Liver (tissue), 9 donors: ENCODE data around the gene NFKBIB. TPM values are rescaled to one million over a fixed set of nuclear protein-coding genes. Genes with fewer than 3 reads are reported as not detected.

Experiments used
- DNase-seq: peaks from one replicate; pipeline ENCODE4 v3.0.0-alpha.2; 2017; ENCODE audit warnings: low spot score
- H3K27ac ChIP-seq, 2 donors: one replicate each; pipeline ENCODE4 v1.7.0; 2013; ENCODE audit warnings: inconsistent platforms in 2 of 2, low read length in 2 of 2, control low read depth in 1 of 2, low read depth in 1 of 2, mild to moderate bottlenecking in 1 of 2
- H3K27me3 ChIP-seq, 4 donors: one replicate each; pipeline versions ENCODE4 v1.6.1 to v1.7.0; 2013; ENCODE audit warnings: low read length in 3 of 4, inconsistent platforms in 1 of 4, mild to moderate bottlenecking in 1 of 4, moderate library complexity in 1 of 4; ENCODE audit not compliant: control insufficient read depth in 4 of 4, insufficient read depth in 4 of 4
- H3K36me3 ChIP-seq, 4 donors: one replicate each; pipeline versions ENCODE4 v1.6.1 to v1.7.0; 2013; ENCODE audit warnings: low read length in 3 of 4, mild to moderate bottlenecking in 3 of 4, low read depth in 1 of 4, moderate library complexity in 1 of 4; ENCODE audit not compliant: control insufficient read depth in 4 of 4, insufficient read depth in 3 of 4
- H3K4me1 ChIP-seq, 4 donors: one replicate each; pipeline versions ENCODE4 v1.6.1 to v1.7.0; 2013; ENCODE audit warnings: low read length in 3 of 4, mild to moderate bottlenecking in 3 of 4, moderate library complexity in 1 of 4; ENCODE audit not compliant: control insufficient read depth in 4 of 4, insufficient read depth in 4 of 4
- H3K4me3 ChIP-seq, 3 donors: one replicate each; pipeline versions ENCODE4 v1.6.1 to v1.7.0; 2013; ENCODE audit warnings: low read length in 3 of 3, control low read depth in 1 of 3, low read depth in 1 of 3, mild to moderate bottlenecking in 1 of 3
- H3K9ac ChIP-seq, 2 donors: one replicate each; pipeline ENCODE4 v1.7.0; 2013; ENCODE audit warnings: low read length in 2 of 2, mild to moderate bottlenecking in 2 of 2, moderate library complexity in 2 of 2, control low read depth in 1 of 2, low read depth in 1 of 2
- H3K9me3 ChIP-seq, 4 donors: one replicate each; pipeline versions ENCODE4 v1.6.1 to v1.7.0; 2013; ENCODE audit warnings: low read length in 3 of 4; ENCODE audit not compliant: control insufficient read depth in 4 of 4
- EGR1 ChIP-seq, 2 donors: IDR thresholded peaks; 2 replicates each; pipeline ENCODE4 v1.6.1; 2016 to 2018; ENCODE audit warnings: antibody characterized with exemption in 2 of 2, low read depth in 2 of 2
- HNF4A ChIP-seq, 2 donors: conservative IDR thresholded peaks; 2 replicates each; pipeline ENCODE4 v1.6.1; 2016; ENCODE audit warnings: antibody characterized with exemption in 2 of 2, mild to moderate bottlenecking in 2 of 2
- JUND ChIP-seq, 2 donors: IDR thresholded peaks; 2 replicates each; pipeline ENCODE4 v1.6.1; 2016; ENCODE audit warnings: antibody characterized with exemption in 2 of 2
- NR2F2 ChIP-seq: IDR thresholded peaks from 2 replicates; pipeline ENCODE4 v1.6.1; 2016; ENCODE audit warnings: antibody characterized with exemption
- RAD21 ChIP-seq, 2 donors: IDR thresholded peaks; 2 replicates each; pipeline ENCODE4 v1.6.1; 2016; ENCODE audit warnings: antibody characterized with exemption in 2 of 2, mild to moderate bottlenecking in 2 of 2
- RXRA ChIP-seq, 2 donors: IDR thresholded peaks; 2 replicates each; pipeline ENCODE4 v1.6.1; 2017 to 2018; ENCODE audit warnings: antibody characterized with exemption in 2 of 2, mild to moderate bottlenecking in 1 of 2
- SP1 ChIP-seq: IDR thresholded peaks from 2 replicates; pipeline ENCODE4 v1.6.1; 2018; ENCODE audit warnings: antibody characterized with exemption, mild to moderate bottlenecking
- TAF1 ChIP-seq: conservative IDR thresholded peaks from 2 replicates; pipeline ENCODE4 v1.6.1; 2016; ENCODE audit warnings: antibody characterized with exemption, mild to moderate bottlenecking
- YY1 ChIP-seq: IDR thresholded peaks from 2 replicates; pipeline ENCODE4 v1.6.1; 2016; ENCODE audit warnings: antibody characterized with exemption, mild to moderate bottlenecking
- WGBS: extraction: QIAGEN DNeasy Blood & Tissue Kit; methylation state at CpG from one replicate; pipeline ENCODE4 v1.1.7; 2013; 5-methylcytosine and 5-hydroxymethylcytosine counted together
- polyA plus RNA-seq, 2 donors: library from polyadenylated mRNA; stranded (reverse) in 1 of 2; unstranded in 1 of 2; fragments of 200-250 nt in 1 of 2; fragments of >200 nt in 1 of 2; fragmentation: Nextera tagmentation in 1 of 2; extraction: Ambion mirVana in 1 of 2; gene quantifications; one replicate each; pipeline versions ENCODE4 v1.2.1 to v1.2.3, GENCODE V29; 2013 to 2015
- total RNA-seq, 2 donors: library from RNA; depleted of rRNA; stranded (reverse); fragments of >200 nt; gene quantifications; one replicate each; pipeline ENCODE4 v1.2.3, GENCODE V29; 2014
- TF ChIP-seq, protein P1 (sequence below): IDR thresholded peaks from 2 replicates; pipeline ENCODE4 v1.6.1; 2016; ENCODE audit warnings: antibody characterized with exemption, mild to moderate bottlenecking
- TF ChIP-seq, protein P2 (sequence below): IDR thresholded peaks from 2 replicates; pipeline ENCODE4 v1.6.1; 2016; ENCODE audit warnings: antibody characterized with exemption
- TF ChIP-seq, protein P3 (sequence below): fragments of 150-350 bp; IDR thresholded peaks from 2 replicates; pipeline ENCODE4 v1.5.1; 2017; ENCODE audit warnings: improper control_type of control experiment, low read depth, low read length; ENCODE audit not compliant: missing input control
- TF ChIP-seq, protein P4 (sequence below): IDR thresholded peaks from 2 replicates; pipeline ENCODE4 v1.6.1; 2016; ENCODE audit warnings: antibody characterized with exemption
- donor health status: healthy.
- donor health status: healthy.
- donor health status: healthy.
- donor health status: healthy.
- donor health status: healthy.

The NFKBIB gene
- total and polyA plus RNA-seq, 4 donors, result 8.0 to 25.4 (median 14.9) TPM

DNA sequence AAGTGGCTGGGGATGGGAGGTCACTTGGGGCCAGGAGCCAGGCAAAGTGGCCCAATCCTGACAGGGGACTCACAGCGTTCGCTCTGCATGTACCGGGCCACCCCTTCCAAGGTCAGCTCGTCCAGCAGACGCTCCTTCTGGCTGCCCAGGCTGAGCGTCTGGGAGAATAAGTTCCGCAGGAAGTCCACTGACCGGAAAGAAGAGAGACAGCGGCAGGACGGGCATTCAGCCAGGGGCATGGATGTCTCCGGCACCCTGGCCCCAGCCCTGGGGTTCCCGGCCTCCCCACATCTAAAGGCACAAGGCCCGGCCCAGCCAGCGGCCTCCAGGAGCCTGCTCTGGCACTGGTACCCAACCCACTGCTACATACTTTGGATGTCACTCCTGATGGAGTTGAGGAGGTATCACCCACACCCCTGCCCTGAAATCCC is 6.4 kb upstream of the NFKBIB start:
- Histone ChIP-seq H3K27ac (peak overlapping the region in 1 of 2 donors; percentile 18), H3K36me3 (peaks cover 2 to 22% (median 18%) of the 10 kb centered on the region in 4 donors), H3K27me3 (no peaks in the 10 kb centered on the region), H3K9ac (no peak overlapping the region), H3K9me3 (no peaks in the 10 kb centered on the region), H3K4me3 (no peak overlapping the region), H3K4me1 (peaks cover 0 to 7% (median 4%) of the 10 kb centered on the region in 4 donors)
- DNase-seq, result no peak
- TF ChIP-seq, protein P1, sequence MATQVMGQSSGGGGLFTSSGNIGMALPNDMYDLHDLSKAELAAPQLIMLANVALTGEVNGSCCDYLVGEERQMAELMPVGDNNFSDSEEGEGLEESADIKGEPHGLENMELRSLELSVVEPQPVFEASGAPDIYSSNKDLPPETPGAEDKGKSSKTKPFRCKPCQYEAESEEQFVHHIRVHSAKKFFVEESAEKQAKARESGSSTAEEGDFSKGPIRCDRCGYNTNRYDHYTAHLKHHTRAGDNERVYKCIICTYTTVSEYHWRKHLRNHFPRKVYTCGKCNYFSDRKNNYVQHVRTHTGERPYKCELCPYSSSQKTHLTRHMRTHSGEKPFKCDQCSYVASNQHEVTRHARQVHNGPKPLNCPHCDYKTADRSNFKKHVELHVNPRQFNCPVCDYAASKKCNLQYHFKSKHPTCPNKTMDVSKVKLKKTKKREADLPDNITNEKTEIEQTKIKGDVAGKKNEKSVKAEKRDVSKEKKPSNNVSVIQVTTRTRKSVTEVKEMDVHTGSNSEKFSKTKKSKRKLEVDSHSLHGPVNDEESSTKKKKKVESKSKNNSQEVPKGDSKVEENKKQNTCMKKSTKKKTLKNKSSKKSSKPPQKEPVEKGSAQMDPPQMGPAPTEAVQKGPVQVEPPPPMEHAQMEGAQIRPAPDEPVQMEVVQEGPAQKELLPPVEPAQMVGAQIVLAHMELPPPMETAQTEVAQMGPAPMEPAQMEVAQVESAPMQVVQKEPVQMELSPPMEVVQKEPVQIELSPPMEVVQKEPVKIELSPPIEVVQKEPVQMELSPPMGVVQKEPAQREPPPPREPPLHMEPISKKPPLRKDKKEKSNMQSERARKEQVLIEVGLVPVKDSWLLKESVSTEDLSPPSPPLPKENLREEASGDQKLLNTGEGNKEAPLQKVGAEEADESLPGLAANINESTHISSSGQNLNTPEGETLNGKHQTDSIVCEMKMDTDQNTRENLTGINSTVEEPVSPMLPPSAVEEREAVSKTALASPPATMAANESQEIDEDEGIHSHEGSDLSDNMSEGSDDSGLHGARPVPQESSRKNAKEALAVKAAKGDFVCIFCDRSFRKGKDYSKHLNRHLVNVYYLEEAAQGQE, result no peak
- TF ChIP-seq EGR1 (IDR thresholded peaks at IDR 0.05; ENCODE audit: low read depth in 2 of 2) (no peak), JUND (IDR thresholded peaks at IDR 0.05) (no peak)
- TF ChIP-seq, protein P2, sequence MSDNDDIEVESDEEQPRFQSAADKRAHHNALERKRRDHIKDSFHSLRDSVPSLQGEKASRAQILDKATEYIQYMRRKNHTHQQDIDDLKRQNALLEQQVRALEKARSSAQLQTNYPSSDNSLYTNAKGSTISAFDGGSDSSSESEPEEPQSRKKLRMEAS, result no peak
- 84% methylated on average over 14 of the region's 14 CpGs for WGBS

DNA sequence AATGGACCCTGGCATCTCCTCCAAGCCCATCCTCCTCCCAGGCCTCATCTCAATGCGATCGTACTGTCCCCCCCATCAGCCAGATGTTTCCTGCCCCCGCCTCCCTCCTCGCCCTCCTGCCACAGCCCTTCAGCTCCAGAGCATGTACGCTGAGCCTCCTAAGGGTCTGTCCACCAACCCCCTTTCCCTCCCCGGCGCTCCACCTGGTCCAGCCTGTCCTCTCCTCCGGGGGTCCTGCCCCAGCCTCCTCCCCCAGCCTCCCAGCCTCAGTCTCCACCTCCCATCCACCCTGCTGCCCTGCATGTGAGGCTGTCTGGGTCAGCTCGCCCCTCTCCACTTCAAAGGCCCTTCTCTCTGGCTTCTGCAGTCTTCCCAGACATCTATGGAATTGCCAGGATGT is 4.8 kb upstream of the NFKBIB start:
- H3K27ac ChIP-seq, result no peak overlapping the region
- WGBS, result 74% methylated on average over 9 of the region's 9 CpGs
- no peaks in the 10 kb centered on the region for H3K9me3 ChIP-seq
- H3K27me3 ChIP-seq, result no peaks in the 10 kb centered on the region
- peaks cover 4 to 16% (median 10%) of the 10 kb centered on the region in 4 donors for H3K4me1 ChIP-seq
- H3K4me3 ChIP-seq, result no peak overlapping the region
- no peak for DNase-seq
- TF ChIP-seq TAF1 (no peak), SP1 (no peak), RAD21 (IDR thresholded peaks at IDR 0.05) (no peak), HNF4A (conservative IDR thresholded peaks at IDR 0.05) (no peak), RXRA (IDR thresholded peaks at IDR 0.05) (no peak), NR2F2 (no peak), EGR1 (IDR thresholded peaks at IDR 0.05; ENCODE audit: low read depth in 2 of 2) (no peak), YY1 (no peak)
- TF ChIP-seq, protein P3, sequence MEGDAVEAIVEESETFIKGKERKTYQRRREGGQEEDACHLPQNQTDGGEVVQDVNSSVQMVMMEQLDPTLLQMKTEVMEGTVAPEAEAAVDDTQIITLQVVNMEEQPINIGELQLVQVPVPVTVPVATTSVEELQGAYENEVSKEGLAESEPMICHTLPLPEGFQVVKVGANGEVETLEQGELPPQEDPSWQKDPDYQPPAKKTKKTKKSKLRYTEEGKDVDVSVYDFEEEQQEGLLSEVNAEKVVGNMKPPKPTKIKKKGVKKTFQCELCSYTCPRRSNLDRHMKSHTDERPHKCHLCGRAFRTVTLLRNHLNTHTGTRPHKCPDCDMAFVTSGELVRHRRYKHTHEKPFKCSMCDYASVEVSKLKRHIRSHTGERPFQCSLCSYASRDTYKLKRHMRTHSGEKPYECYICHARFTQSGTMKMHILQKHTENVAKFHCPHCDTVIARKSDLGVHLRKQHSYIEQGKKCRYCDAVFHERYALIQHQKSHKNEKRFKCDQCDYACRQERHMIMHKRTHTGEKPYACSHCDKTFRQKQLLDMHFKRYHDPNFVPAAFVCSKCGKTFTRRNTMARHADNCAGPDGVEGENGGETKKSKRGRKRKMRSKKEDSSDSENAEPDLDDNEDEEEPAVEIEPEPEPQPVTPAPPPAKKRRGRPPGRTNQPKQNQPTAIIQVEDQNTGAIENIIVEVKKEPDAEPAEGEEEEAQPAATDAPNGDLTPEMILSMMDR, result no peak
- TF ChIP-seq, protein P4, sequence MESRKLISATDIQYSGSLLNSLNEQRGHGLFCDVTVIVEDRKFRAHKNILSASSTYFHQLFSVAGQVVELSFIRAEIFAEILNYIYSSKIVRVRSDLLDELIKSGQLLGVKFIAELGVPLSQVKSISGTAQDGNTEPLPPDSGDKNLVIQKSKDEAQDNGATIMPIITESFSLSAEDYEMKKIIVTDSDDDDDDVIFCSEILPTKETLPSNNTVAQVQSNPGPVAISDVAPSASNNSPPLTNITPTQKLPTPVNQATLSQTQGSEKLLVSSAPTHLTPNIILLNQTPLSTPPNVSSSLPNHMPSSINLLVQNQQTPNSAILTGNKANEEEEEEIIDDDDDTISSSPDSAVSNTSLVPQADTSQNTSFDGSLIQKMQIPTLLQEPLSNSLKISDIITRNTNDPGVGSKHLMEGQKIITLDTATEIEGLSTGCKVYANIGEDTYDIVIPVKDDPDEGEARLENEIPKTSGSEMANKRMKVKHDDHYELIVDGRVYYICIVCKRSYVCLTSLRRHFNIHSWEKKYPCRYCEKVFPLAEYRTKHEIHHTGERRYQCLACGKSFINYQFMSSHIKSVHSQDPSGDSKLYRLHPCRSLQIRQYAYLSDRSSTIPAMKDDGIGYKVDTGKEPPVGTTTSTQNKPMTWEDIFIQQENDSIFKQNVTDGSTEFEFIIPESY, result no peak
- TF ChIP-seq, protein P1, result no peak
- TF ChIP-seq, protein P2, result no peak
- H3K9ac ChIP-seq, result no peak overlapping the region
- H3K36me3 ChIP-seq, result peaks cover 0 to 6% (median 4%) of the 10 kb centered on the region in 4 donors
